ENCODE measurements around the gene FRAS1. TPM values are rescaled to one million over a fixed set of nuclear protein-coding genes. Genes with fewer than 3 reads are reported as not detected.

Gene FRAS1, protein sequence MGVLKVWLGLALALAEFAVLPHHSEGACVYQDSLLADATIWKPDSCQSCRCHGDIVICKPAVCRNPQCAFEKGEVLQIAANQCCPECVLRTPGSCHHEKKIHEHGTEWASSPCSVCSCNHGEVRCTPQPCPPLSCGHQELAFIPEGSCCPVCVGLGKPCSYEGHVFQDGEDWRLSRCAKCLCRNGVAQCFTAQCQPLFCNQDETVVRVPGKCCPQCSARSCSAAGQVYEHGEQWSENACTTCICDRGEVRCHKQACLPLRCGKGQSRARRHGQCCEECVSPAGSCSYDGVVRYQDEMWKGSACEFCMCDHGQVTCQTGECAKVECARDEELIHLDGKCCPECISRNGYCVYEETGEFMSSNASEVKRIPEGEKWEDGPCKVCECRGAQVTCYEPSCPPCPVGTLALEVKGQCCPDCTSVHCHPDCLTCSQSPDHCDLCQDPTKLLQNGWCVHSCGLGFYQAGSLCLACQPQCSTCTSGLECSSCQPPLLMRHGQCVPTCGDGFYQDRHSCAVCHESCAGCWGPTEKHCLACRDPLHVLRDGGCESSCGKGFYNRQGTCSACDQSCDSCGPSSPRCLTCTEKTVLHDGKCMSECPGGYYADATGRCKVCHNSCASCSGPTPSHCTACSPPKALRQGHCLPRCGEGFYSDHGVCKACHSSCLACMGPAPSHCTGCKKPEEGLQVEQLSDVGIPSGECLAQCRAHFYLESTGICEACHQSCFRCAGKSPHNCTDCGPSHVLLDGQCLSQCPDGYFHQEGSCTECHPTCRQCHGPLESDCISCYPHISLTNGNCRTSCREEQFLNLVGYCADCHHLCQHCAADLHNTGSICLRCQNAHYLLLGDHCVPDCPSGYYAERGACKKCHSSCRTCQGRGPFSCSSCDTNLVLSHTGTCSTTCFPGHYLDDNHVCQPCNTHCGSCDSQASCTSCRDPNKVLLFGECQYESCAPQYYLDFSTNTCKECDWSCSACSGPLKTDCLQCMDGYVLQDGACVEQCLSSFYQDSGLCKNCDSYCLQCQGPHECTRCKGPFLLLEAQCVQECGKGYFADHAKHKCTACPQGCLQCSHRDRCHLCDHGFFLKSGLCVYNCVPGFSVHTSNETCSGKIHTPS (N-terminal part only)
- 1.5 to 2.8 TPM (median 2.6 TPM) in 5 replicates for total RNA-seq (2022; extraction: Qiagen RNA extraction; ENCODE audit: low read depth)

DNA sequence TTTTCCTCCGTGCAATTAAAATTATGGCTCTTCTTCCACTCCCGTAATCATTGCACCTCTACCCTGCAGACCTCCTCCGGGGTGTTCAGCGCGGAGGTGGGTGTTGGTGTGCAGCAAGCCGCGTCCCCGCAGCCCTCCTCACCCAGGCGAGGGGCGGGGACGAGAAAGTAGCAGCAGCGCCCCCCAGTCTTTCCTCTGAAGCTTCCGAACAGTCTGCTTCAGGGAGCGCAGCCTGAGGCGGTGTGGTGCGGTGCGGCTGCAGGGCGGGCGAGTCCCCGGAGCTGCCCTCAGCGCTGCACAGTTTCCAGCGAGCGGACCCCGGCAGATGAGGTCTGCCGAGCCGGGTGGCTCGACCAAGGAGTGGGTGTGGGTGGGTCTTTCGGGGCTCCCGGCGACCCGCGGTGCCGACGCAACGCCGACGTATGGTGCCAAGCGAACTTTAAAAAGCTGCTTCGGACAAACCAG, at the start of gene FRAS1:
Gene FRAS1 (plus strand): TSS at position 189 of the 465 bp plus-strand sequence. CDS start 687 bp downstream, outside the sequence.

GRCh38 chr4:78551420-78552351, 494.6 kb downstream of the FRAS1 start, which contains the start of gene ANXA3:
ANXA3 (plus strand) TSS chr4:78551770; CDS start chr4:78554474, 2,704 bp downstream.

Other genes with a start within 250 kb of the FRAS1 start
- gene CNOT6L, start 238.0 kb upstream of the FRAS1 start, total RNA-seq (2022; extraction: Qiagen RNA extraction; ENCODE audit: low read depth): 6.8 to 11.5 TPM (median 9.9 TPM) in 5 replicates
- gene MRPL1, start 194.5 kb upstream of the FRAS1 start, total RNA-seq (2022; extraction: Qiagen RNA extraction; ENCODE audit: low read depth): 13.7 to 24.1 TPM (median 22.8 TPM) in 5 replicates